HEK293 (cell line): ENCODE measurements around the gene WBP2NL.

ENCODE experiments used
- REST ChIP-seq: fragments of 450-650 bp; formaldehyde crosslinking; IDR thresholded peaks from 2 replicates; pipeline ENCODE4 v1.5.1; 2016; ENCODE audit warnings: missing biosample characterization, missing genetic modification characterization
- ZNF221 ChIP-seq: fragments of 450-650 bp; formaldehyde crosslinking; IDR thresholded peaks from 2 replicates; pipeline ENCODE4 v1.5.1; 2017; ENCODE audit warnings: missing biosample characterization, missing genetic modification characterization, borderline replicate concordance
- ZNF24 ChIP-seq: fragments of 450-650 bp; formaldehyde crosslinking; IDR thresholded peaks from 2 replicates; pipeline ENCODE4 v1.5.1; 2016; ENCODE audit warnings: missing biosample characterization, missing genetic modification characterization
- ZNF670 ChIP-seq: fragments of 450-650 bp; formaldehyde crosslinking; IDR thresholded peaks from 2 replicates; pipeline ENCODE4 v1.5.1; 2016; ENCODE audit warnings: missing biosample characterization, missing genetic modification characterization, low read depth
- TF ChIP-seq, protein P1 (sequence below): fragments of 450-650 bp; formaldehyde crosslinking; IDR thresholded peaks from 2 replicates; pipeline ENCODE4 v1.5.1; 2016; ENCODE audit warnings: missing biosample characterization, missing genetic modification characterization
- TF ChIP-seq, protein P2 (sequence below): fragments of 450-650 bp; formaldehyde crosslinking; optimal IDR thresholded peaks from 2 replicates; pipeline ENCODE3; 2016; ENCODE audit warnings: missing biosample characterization, mild to moderate bottlenecking, missing genetic modification characterization

DNA sequence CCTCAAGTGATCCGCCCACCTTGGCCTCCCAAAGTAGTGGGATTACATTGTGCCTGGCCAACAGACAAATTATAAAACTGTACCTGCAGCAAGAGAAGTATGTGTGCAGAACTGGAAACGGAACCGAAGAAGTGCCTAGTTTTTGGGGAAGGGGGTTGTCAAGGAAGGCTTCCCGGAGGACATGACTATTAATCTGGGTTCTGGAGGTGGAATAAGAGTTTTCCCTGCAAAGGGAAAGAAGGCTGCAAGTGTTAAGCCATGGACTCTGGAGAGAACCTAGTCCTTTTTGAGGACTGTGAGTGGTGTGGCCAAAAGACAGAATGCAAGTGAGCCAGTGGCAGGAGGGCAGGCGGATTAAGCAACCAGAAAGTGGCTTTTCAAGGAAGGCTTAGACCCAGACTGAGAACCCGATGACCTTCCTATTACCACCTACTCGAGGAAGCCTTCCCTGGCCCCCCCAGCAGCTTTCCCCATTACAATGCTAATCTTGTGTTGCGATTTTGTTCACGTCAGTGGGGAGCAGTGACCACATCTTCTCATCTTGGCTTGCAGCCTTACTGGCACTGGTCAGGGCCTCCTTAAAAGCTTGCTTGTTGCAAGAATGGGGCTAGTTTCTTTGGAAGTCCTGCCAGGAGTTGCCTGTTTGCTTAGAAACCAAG lies 35.0 kb upstream of the WBP2NL start:
- TF ChIP-seq ZNF221 (tag by site-specific recombination): no peak
- TF ChIP-seq ZNF24 (tag by site-specific recombination): no peak
- no peak for TF ChIP-seq REST
- TF ChIP-seq ZNF670 (tag by site-specific recombination): no peak
- TF ChIP-seq, protein P1, sequence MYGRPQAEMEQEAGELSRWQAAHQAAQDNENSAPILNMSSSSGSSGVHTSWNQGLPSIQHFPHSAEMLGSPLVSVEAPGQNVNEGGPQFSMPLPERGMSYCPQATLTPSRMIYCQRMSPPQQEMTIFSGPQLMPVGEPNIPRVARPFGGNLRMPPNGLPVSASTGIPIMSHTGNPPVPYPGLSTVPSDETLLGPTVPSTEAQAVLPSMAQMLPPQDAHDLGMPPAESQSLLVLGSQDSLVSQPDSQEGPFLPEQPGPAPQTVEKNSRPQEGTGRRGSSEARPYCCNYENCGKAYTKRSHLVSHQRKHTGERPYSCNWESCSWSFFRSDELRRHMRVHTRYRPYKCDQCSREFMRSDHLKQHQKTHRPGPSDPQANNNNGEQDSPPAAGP (tag by site-specific recombination): no peak
- TF ChIP-seq, protein P2, sequence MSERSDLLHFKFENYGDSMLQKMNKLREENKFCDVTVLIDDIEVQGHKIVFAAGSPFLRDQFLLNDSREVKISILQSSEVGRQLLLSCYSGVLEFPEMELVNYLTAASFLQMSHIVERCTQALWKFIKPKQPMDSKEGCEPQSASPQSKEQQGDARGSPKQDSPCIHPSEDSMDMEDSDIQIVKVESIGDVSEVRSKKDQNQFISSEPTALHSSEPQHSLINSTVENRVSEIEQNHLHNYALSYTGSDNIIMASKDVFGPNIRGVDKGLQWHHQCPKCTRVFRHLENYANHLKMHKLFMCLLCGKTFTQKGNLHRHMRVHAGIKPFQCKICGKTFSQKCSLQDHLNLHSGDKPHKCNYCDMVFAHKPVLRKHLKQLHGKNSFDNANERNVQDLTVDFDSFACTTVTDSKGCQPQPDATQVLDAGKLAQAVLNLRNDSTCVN (tag by site-specific recombination): no peak
